GM12878 (cell line): ENCODE results near the gene TP53BP1. TPM values are rescaled to one million over a fixed set of nuclear protein-coding genes. Genes with fewer than 3 reads are reported as not detected.

ENCODE experiments used
- CBX3 ChIP-seq: fragments of 200-600 bp; sonication (generic); IDR thresholded peaks from 2 replicates; pipeline ENCODE4 v1.6.1; 2016; ENCODE audit warnings: low read depth, borderline replicate concordance
- CEBPZ ChIP-seq: fragments of 150-350 bp; IDR thresholded peaks from 2 replicates; pipeline ENCODE4 v1.6.1; 2016; ENCODE audit warnings: low read depth, low read length
- CUX1 ChIP-seq: IDR thresholded peaks from 2 replicates; pipeline ENCODE4 v1.6.1; 2012; ENCODE audit warnings: improper control_type of control experiment, low read depth, low read length; ENCODE audit not compliant: insufficient replicate concordance
- E2F8 ChIP-seq: fragments of 450-650 bp; IDR thresholded peaks from 2 replicates; pipeline ENCODE4 v1.6.1; 2018; ENCODE audit warnings: mild to moderate bottlenecking, low read depth, moderate library complexity; ENCODE audit not compliant: partially characterized antibody
- EZH2 ChIP-seq: IDR thresholded peaks from 2 replicates; pipeline ENCODE4 v1.6.1; 2012; ENCODE audit warnings: low read depth, mild to moderate bottlenecking, control low read depth, inconsistent platforms, low read length, borderline replicate concordance; ENCODE audit not compliant: control insufficient read depth
- IKZF1 ChIP-seq: fragments of 450-650 bp; conservative IDR thresholded peaks from 2 replicates; pipeline ENCODE4 v1.6.1; 2017; ENCODE audit warnings: antibody characterized with exemption, mild to moderate bottlenecking
- MLLT1 ChIP-seq: fragments of 450-650 bp; IDR thresholded peaks from 2 replicates; pipeline ENCODE4 v1.6.1; 2016; ENCODE audit warnings: mild to moderate bottlenecking
- MTA2 ChIP-seq: fragments of 450-650 bp; IDR thresholded peaks from 2 replicates; pipeline ENCODE4 v1.6.1; 2016; ENCODE audit warnings: low read depth, mild to moderate bottlenecking, moderate library complexity
- NR2F1 ChIP-seq: fragments of 450-650 bp; conservative IDR thresholded peaks from 2 replicates; pipeline ENCODE4 v1.6.1; 2017; ENCODE audit warnings: mild to moderate bottlenecking
- RB1 ChIP-seq: fragments of 450-650 bp; formaldehyde crosslinking; IDR thresholded peaks from 2 replicates; pipeline ENCODE4 v1.6.1; 2017; ENCODE audit warnings: mild to moderate bottlenecking, borderline replicate concordance
- SMAD5 ChIP-seq: IDR thresholded peaks from 2 replicates; pipeline ENCODE4 v1.6.1; 2016; ENCODE audit warnings: antibody characterized with exemption, low read depth
- SMARCA5 ChIP-seq: fragments of 450-650 bp; IDR thresholded peaks from 2 replicates; pipeline ENCODE4 v1.6.1; 2017; ENCODE audit warnings: mild to moderate bottlenecking
- SMC3 ChIP-seq: IDR thresholded peaks from 2 replicates; pipeline ENCODE4 v1.6.1; 2011; ENCODE audit warnings: low read length, improper control_type of control experiment, borderline replicate concordance
- SREBF1 ChIP-seq: IDR thresholded peaks from 2 replicates; pipeline ENCODE4 v1.6.1; 2012; ENCODE audit warnings: mild to moderate bottlenecking, low read length
- STAT3 ChIP-seq: IDR thresholded peaks from 2 replicates; pipeline ENCODE4 v1.6.1; 2011; ENCODE audit warnings: low read depth, low read length, improper control_type of control experiment
- ZNF207 ChIP-seq: fragments of 450-650 bp; IDR thresholded peaks from 2 replicates; pipeline ENCODE4 v1.6.1; 2014; ENCODE audit warnings: antibody characterized with exemption, mild to moderate bottlenecking, borderline replicate concordance
- polyA plus RNA-seq, 11 experiments: library from polyadenylated mRNA; depleted of rRNA in 4 of 11; unstranded in 6 of 11; stranded (reverse) in 5 of 11; fragments of >200 nt; fragmentation: Nextera tagmentation in 4 of 11; fragmentation: Illumina TruSeq in 1 of 11; extraction: Ambion mirVana in 4 of 11; extraction: Trizol in 1 of 11; gene quantifications; 1 replicate in 1 of 11; 2 replicates in 10 of 11; pipeline versions ENCODE4 v1.2.1 to v1.2.3, GENCODE V29; 2011 to 2016; ENCODE audit warnings: inconsistent platforms in 2 of 11, missing spikeins in 2 of 11, low read depth in 1 of 11
- total RNA-seq, 4 experiments: library from RNA; depleted of rRNA in 3 of 4; stranded (reverse); fragments of >200 nt in 3 of 4; fragmentation: Illumina TruSeq in 1 of 4; extraction: Trizol in 1 of 4; gene quantifications; 2 replicates each; pipeline versions ENCODE4 v1.2.1 to v1.2.3, GENCODE V29; 2013 to 2021

TP53BP1 gene
- total and polyA plus RNA-seq, 10 of the 15 experiments (the other 5 are each of a cell fraction or from before 2014, with no cell fraction given): 6.2 to 50.2 (median 19.3) TPM

- TF ChIP-seq MTA2 (no peak), ZNF207 (no peak), RB1 (no peak), STAT3 (no peak), SREBF1 (no peak), SMARCA5 (no peak), SMC3 (no peak), IKZF1 (no peak), EZH2 (no peak), CUX1 (no peak), E2F8 (no peak), MLLT1 (peak; percentile 64; the same call in 1 of the 2 replicates), CBX3 (no peak), SMAD5 (no peak), CEBPZ (peak; percentile 29), NR2F1 (no peak)
These were observed at the start of gene TP53BP1 (continued) for GRCh38 chr15:43492673-43493601.
